ENCODE data around the gene BPIFA1. TPM values are rescaled to one million over a fixed set of nuclear protein-coding genes. Genes with fewer than 3 reads are reported as not detected.
A peak's percentile ranks its signal among the peaks of the same experiment; 100 is the strongest.

BPIFA1 gene
- total RNA-seq, 1 donor from 2014 or later = not detected

DNA sequence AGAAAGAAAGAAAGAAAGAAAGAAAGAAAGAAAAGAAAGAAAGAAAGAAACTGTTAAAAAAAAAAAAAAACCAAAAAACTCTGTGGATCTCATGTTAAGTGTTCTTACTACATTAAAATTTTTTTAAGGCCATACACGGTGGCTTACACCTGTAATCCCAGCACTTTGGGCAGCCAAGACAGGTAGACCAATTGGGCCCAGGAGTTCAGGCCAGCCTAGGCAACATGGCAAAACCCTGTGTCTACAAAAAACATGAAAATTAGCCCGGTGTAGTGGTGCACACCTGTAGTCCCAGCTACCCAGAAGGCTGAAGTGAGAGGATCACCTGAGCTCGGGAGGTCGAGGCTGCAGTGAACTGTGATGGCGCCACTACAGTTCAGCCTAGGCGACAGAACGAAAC, 4.6 kb upstream of the BPIFA1 start:
- Mint-ChIP-seq H3K27me3 (ENCODE audit: unreplicated experiment) (peaks cover 5% of the 10 kb centered on the region), H3K36me3 (ENCODE audit: unreplicated experiment) (no peaks in the 10 kb centered on the region), H3K4me3 (ENCODE audit: unreplicated experiment) (no peak overlapping the region), H3K27ac (ENCODE audit: unreplicated experiment) (no peak overlapping the region), H3K4me1 (ENCODE audit: low read depth, unreplicated experiment) (peaks cover 7% of the 10 kb centered on the region), H3K9me3 (ENCODE audit: unreplicated experiment) (no peaks in the 10 kb centered on the region)
- TF ChIP-seq CTCF (IDR thresholded peaks at IDR 0.05; ENCODE audit: partially characterized antibody, unreplicated experiment) = no peak
- no peak for DNase-seq

GRCh38 chr20:33232486-33233072, 3.2 kb upstream of the BPIFA1 start:
- TF ChIP-seq CTCF (IDR thresholded peaks at IDR 0.05; ENCODE audit: partially characterized antibody, unreplicated experiment) = no peak
- DNase-seq = no peak
- peak overlapping the region; percentile 72 for H3K27ac Mint-ChIP-seq (ENCODE audit: unreplicated experiment)
- H3K4me1 Mint-ChIP-seq (ENCODE audit: low read depth, unreplicated experiment) = peaks cover 7% of the 10 kb centered on the region
- H3K4me3 Mint-ChIP-seq (ENCODE audit: unreplicated experiment) = peak overlapping the region; percentile 63
- H3K27me3 Mint-ChIP-seq (ENCODE audit: unreplicated experiment) = peaks cover 7% of the 10 kb centered on the region
- H3K36me3 Mint-ChIP-seq (ENCODE audit: unreplicated experiment) = no peaks in the 10 kb centered on the region
- H3K9me3 Mint-ChIP-seq (ENCODE audit: unreplicated experiment) = peaks cover 2% of the 10 kb centered on the region

- Mint-ChIP-seq H3K9me3 (ENCODE audit: unreplicated experiment) (peaks cover 2% of the 10 kb centered on the region), H3K36me3 (ENCODE audit: unreplicated experiment) (no peaks in the 10 kb centered on the region), H3K4me1 (ENCODE audit: low read depth, unreplicated experiment) (peaks cover 7% of the 10 kb centered on the region), H3K27ac (ENCODE audit: unreplicated experiment) (peak overlapping the region; percentile 72), H3K4me3 (ENCODE audit: unreplicated experiment) (peak overlapping the region; percentile 63), H3K27me3 (ENCODE audit: unreplicated experiment) (peaks cover 5% of the 10 kb centered on the region)
- no peak for TF ChIP-seq CTCF (IDR thresholded peaks at IDR 0.05; ENCODE audit: partially characterized antibody, unreplicated experiment)
- no peak for DNase-seq
These were observed 2.5 kb upstream of the BPIFA1 start for GRCh38 chr20:33233129-33233774.

DNA sequence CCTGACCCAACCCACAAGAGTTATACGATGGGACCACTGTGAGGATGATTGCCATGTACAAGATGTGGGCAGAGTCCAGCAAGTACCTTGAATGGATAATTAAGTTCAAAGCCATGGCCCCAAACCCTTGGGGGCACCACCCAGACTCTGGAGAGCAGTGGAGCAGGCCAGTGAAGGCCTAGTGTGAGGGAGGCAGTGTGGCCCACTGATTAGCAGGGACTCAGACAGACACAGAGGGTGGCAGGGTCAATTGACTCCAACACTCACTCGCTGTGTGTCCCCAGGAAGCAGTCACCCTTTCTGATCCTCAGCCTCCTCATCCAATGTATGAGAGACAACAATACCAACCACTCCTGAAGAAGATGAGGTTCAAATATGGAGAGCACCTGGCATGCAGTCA, 1.7 kb upstream of the BPIFA1 start:
- no peak for TF ChIP-seq CTCF (IDR thresholded peaks at IDR 0.05; ENCODE audit: partially characterized antibody, unreplicated experiment)
- Mint-ChIP-seq H3K36me3 (ENCODE audit: unreplicated experiment) (peaks cover 1% of the 10 kb centered on the region), H3K4me3 (ENCODE audit: unreplicated experiment) (no peak overlapping the region), H3K27me3 (ENCODE audit: unreplicated experiment) (peaks cover 5% of the 10 kb centered on the region), H3K4me1 (ENCODE audit: low read depth, unreplicated experiment) (peaks cover 7% of the 10 kb centered on the region), H3K27ac (ENCODE audit: unreplicated experiment) (no peak overlapping the region), H3K9me3 (ENCODE audit: unreplicated experiment) (peaks cover 2% of the 10 kb centered on the region)
- DNase-seq = no peak

- H3K4me1 Mint-ChIP-seq (ENCODE audit: low read depth, unreplicated experiment) = peaks cover 7% of the 10 kb centered on the region
- no peak overlapping the region for H3K4me3 Mint-ChIP-seq (ENCODE audit: unreplicated experiment)
- H3K36me3 Mint-ChIP-seq (ENCODE audit: unreplicated experiment) = peaks cover 4% of the 10 kb centered on the region
- peaks cover 2% of the 10 kb centered on the region for H3K9me3 Mint-ChIP-seq (ENCODE audit: unreplicated experiment)
- no peak for DNase-seq
- no peak for TF ChIP-seq CTCF (IDR thresholded peaks at IDR 0.05; ENCODE audit: partially characterized antibody, unreplicated experiment)
- peaks cover 10% of the 10 kb centered on the region for H3K27me3 Mint-ChIP-seq (ENCODE audit: unreplicated experiment)
- H3K27ac Mint-ChIP-seq (ENCODE audit: unreplicated experiment) = no peak overlapping the region
These were observed 555 bp downstream of the BPIFA1 start for GRCh38 chr20:33236351-33236750.

All from glutamatergic neuron (in vitro differentiated cells).